Left renal cortex interstitium (tissue), 4 donors: ENCODE results near the gene MYL6. TPM values are rescaled to one million over a fixed set of nuclear protein-coding genes. Genes with fewer than 3 reads are reported as not detected.
"Not testable (repeated sequence)": the region's sequence is repeated elsewhere in the genome, so short reads cannot be mapped to it uniquely, and the experiment has no call there.

ENCODE experiments used
- DNase-seq, 4 donors: peaks; one replicate each; pipeline ENCODE4 v3.0.0-alpha.2; 2013; ENCODE audit warnings: low read depth in 4 of 4, low spot score in 2 of 4, missing footprints in 1 of 4
- polyA plus RNA-seq, 4 donors: library from polyadenylated mRNA; unstranded; fragments of 120-200 nt; gene quantifications; one replicate each; pipeline ENCODE4 v1.2.1, GENCODE V29; 2013; ENCODE audit not compliant: insufficient read length in 4 of 4

Gene MYL6
- polyA plus RNA-seq, 4 donors: 1,610 to 2,370 (median 1,767) TPM

DNA sequence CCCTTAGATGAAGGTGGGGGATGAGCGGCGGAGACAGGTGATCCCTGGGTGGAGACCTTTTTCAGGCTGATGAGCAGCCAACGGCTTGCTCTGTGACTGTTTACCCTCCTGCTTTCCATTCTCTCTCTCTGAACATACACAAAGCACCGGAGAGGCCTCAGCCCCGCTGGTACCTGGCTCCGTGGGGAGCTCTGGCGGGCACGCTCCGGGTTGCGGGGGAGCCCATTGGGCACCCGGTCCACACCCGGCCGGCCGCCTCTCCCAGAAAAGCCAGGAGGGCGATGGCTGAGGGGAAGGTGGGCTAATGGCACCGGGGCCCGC, 30.6 kb downstream of the MYL6 start:
- DNase-seq: no peak

DNA sequence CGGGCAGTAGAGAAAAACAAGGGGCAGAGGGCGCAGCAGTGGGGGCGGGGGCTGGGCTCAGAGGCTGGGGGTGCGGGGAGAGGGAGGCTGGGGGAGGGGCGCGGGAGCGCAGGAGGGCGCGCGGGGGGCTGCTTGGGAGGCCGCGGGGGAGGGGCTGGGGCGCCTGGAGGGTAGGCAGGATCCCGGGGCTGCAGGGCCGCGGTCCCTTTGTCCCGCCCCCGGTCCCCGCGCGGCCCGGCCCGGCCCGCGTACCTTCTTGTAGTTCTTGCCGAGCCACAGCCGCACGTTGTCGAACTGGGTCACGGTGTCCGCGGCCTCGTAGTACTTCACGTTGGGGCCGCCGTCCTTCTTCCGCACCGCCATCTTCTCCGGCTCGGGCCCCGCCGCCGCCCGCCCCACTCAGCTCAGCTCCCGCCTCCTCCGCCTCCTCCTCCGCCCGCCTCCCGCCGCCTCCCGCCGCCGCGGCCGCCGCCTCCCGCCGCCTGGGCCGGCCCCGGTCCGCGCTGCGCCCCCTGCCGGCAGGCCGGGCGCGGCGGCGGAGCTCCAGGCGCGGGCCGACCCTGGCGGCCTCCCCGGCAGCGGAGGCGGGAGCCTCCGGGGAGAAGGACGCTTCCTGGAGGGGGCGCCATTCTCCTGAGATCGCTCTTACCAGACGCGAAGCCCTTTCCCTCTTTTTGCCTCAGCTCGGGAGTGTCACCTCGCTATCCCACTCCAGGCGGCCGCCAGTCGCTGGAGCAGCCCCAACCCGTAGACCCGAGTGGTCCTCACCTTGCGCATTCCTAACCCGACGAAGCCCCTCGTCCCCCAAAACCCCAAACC, 31.1 kb downstream of the MYL6 start, which contains the start of gene SMARCC2:
Gene SMARCC2, minus strand, starts transcription at position 385 of the 819 bp plus-strand sequence. Its CDS starts 22 bp downstream, at position 363.
- peak; percentile 56 to 82 (median 70) for DNase-seq

DNA sequence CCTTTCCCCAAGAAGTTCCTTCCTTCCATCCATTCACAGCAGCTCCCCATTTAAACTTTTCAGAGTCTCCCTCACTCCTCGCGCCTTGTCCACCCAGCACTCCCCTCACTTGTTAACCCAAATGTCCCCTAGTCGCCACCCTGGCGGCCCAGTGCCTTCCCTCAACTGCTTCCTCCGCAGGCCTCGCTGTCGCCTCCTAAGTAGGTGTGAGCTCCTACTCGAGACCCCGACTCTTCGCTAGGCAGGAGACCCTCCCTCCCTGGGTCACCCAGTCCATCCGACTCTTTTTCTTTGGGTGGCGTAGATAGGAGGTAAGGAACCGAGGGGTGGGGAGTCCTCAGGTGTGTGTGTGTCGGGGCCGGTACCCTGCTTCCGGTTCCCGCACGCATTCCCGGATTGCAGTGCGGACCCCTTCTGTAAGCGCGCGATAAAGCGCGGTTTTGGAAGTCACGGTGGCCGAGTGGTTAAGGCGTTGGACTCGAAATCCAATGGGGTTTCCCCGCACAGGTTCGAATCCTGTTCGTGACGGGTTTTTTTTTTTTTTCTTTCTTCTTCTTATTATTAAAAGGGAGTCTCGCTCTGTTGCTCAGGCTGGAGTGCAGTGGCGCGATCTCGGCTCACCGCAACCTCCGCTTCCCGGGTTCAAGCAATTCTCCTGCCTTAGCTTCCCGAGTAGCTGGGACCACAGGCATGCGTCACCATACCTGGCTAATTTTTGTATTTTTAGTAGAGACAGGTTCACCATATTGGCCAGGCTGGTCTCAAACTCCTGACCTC, 31.9 kb downstream of the MYL6 start:
- DNase-seq: peak; percentile 86 to 93 (median 90)

DNA sequence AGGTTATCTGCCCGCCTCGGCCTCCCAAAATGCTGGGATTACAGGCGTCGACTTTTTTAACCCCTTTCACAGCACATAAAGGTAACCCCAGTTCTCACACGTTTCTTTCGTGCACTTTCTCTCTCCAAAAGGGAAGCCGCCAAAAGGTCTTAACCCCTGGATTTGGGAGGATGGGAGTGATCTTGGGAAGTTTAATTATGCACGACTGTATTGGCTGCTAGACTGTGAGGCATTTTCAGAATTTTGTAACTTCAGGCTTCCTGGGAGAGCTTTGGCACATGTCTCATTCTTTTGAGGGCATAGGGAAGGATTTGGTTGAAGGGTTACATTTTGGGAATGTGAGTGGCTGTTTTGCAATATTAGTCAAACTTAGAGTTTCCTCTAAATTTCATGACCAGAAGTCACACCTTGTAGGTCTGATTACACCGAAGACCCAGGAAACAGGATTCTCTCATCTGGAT, 32.6 kb downstream of the MYL6 start:
- DNase-seq: no peak

DNA sequence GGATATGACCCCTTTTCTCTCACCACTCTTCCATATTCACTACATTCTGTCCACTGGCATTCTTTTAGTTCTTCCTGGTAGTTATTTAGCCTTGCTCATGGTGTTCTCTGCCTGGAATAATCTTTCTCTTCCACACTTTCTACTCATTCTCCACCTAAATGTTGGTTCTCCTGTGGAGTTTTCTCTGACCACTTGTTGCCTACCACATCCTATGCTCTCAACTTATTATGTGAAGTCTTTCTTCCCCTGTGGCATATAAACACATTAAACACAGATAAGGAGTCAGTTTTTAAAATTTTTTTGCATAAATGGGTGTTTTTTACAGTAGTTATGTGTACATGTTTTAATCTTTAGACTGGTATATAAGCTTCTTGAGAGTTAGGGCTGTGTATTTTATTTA, 34.4 kb downstream of the MYL6 start:
- DNase-seq: no peak

DNA sequence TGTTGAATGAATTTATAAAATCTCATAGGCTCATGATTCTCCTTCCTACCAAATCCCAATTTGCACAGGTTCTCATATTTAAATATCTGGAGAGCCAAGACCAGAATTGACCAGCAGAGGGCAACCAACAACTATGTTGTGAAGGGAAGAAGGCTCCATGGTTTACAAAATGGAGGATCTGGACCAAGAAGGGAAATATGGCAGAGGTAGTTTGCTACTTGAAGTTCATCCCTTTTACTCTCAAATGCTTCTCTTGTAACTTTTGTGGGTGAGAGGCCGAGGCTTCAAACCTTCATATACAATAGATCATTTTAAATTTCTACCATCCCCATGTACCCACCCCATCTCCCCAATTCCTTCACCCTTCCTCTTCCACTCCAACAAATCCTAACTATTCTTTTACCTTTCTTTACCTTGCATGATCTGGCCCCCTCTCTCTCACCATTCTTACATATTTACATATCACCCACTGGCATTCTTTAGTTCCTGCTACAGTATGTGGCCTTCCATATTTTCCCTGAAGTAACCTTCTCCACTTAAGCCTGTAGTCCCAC, 34.9 kb downstream of the MYL6 start:
- DNase-seq: peak in 3 of 4 donors; percentile 56 to 84 (median 65)

DNA sequence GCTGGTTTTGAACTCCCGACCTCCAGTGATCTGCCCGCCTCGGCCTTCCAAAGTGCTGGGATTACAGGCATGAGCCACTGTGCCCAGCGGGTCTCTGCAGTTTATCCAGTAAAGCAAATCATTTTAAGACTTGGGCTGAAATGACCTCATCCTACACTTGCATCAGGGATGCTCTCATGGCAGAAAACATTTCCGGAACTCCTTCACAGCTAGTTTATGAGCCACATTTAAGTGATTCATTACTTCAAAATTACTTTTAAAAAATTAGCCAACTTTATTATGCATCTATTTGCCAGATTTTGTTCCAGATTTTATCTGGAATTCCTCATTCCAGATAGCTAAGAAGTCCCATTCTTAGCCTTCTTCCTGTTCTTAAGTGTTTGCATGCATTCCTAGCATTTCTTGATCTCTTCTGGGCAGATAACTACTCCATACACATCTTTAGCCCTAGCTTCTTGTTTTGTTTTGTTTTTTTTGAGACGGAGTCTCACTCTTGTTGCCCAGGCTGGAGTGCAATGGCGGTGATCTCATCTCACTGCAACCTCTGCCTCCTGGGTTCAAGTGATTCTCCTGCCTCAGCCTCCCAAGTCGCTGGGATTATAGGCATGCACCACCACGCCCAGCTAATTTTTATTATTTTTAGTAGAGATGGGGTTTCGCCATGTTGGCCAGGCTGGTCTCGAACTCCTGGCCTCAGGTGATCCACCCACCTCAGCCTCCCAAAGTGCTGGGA, 38.8 kb downstream of the MYL6 start:
- not testable (repeated sequence) for DNase-seq

DNA sequence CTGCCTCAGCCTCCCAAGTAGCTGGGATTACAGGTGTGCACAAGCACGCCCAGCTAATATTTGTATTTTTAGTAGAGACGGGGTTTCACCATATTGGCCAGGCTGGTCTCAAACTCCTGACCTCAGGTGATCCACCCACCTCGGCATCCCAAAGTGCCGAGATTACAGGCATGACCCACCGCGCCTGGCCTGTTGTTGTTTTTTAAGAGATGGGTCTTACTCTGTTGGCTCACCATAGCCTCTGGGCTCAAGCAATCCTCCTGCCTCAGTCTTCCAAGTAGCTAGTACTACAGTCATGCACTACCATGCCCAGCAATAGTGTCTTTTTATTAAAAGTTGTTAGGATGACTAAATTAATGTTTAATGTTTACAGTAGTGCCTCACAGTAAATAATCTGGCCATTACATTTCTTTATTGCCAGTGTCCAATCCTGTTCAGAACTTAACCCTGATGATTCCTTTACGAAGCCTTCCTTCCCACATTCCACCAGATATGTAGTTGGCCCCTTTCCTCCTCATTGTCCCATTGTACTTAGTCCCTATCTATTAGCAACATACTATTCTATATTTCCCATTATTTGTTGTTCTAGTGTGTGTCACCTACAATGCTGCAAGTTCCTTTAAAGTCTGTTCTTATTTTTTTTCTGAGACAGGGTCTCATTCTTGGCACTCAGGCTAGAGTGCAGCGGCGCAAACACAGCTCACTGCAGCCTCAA, 39.9 kb downstream of the MYL6 start:
- DNase-seq: no peak

DNA sequence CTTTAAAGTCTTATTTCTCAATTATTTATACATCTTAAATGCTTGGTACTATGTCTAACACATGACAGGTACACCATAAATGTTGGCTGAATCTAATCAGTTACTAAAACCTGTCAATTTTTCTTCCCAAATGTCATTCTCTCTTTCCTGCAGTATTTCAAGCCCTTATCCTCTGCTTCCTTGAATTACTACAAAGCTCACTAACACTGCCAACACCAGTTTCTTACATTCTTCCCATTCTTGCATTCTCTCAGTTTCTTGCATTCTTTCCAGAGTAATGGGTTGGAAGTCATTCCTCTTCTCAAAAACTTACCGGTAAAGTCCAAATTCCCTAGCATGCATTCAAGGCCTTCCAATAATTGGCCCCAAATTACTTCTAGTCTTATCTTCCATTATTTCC, 40.7 kb downstream of the MYL6 start:
- no peak for DNase-seq

DNA sequence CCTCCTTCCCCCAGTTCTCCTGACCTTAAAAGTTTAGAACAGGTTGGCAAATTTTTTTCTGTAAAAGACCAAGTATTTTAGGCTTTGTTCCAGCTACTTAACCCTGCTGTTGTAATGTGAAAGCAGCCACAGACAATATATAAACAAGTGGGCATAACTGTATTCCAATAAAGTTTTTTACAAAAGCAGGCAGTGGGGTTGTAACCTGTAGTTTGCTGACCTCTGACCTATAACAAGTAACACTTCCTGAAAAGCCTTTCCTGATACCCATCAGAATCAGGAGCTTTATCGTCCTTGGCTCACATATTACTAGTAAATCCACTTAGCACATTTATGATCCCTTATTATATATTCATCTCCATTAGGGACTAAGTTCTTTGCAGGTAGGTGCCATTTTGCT, 44.2 kb downstream of the MYL6 start:
- DNase-seq: no peak

DNA sequence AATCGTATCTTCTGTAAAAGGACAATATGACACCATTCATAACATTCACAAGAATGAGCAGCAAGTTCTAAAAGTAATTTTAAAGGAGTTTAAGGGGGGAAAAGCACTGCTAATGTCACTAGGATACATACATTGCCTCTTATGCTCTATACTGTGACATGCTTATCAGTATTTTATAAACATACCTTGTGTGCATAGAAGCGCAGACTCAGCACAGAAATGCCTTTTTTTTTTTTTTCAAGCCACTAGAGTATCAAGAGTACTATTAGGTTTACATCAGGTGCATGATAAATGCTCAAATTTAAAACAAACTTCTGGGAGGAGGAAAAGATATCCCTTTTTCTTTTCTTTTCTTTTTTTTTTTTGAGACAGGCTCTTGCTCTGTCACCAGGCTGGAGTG, 44.7 kb downstream of the MYL6 start:
- DNase-seq: no peak

DNA sequence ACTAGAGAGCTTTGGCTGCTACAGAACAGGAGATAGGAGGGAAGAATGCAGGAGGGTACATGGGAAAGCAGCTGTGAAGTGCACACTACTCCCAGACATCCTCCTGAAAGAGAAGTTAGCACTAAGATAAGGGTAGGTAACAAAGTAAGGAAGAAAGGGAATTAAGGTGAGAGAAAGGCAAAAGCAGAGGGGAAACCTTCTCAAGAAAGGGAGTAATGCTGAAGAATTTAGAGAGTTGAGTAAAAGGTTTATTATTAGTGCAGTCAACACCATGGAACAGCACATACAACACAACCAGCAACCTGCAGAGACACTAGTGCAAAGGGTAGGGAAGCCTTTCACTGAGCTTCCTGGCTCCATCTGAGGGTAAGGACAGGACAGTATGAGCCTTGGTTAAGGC, 46.1 kb downstream of the MYL6 start:
- DNase-seq: no peak

DNA sequence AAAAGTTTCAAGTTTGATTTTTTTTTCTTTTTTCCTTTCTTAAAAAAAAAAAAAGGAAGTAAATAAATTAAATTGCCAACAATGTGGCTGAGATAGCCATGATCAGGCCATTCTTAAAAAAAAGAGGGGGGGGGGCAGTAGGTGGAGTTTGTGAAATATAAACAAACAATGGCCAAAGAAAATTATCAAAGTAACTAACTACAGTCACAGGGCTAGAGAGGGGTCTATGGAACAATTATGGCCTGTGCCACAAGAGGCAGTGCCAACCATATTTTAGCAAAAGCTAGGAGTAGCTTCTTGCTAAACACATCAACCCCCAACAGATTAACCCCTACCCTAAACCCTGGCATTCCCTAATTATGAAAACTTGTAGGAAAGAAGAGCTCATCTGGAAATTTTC, 47.3 kb downstream of the MYL6 start:
- DNase-seq: no peak

DNA sequence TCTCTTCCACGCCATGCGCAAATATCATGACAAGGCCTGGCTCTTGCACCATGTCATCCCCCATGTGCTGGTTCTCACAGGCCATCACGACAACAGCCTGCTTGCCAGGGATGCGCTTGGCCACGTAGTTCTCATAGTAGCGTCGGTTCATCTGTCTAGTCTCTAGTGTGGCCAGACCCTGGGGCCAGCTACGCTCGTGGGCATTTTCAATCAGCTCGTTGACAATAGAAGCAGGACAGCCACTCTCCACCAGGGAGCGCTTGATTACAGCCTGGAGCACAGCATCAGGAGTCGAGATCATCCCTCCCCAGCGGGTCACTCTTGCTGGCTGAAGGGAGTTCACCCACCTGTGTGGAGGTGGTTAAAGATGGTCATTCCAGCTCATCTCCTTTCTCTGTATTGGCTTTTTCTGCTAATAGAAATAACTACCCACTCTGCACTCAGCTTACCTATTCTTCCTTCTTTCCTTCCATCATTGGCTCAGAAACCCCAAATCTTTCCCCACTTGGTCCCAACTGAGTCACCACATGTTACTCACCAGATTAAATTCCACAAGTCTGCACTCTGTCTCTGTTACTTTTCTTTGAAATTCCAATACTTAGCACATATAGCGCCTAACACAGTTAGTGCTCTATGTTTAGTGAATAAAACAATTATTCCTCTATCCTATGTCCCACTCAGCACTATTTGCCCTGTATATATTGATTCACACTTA, 48.5 kb downstream of the MYL6 start:
- DNase-seq: no peak

DNA sequence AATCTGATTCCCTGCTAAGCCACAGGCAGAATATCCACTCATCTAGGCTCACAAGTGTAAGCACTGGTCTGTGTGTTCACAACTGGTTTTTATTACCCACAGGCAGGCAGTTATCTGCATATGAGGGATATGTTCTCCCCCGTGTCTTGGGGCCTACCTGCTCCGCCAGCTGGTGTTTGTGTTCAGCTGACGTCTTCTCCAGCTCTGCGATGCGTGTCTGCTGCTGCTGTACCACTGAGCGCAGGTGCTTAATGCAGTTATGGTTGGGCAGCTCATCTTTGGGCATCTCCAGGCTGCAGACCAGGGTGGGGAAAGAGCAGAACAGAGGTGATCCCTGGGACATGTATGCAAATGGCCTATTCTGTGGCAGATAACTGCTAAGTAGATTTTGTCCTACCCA, 49.8 kb downstream of the MYL6 start:
- DNase-seq: no peak

Other genes starting within 250 kb of the MYL6 start
- gene PYM1, start 230.5 kb upstream of the MYL6 start, polyA plus RNA-seq: 10 to 100 TPM; 34.9 to 41.9 (median 36.4) TPM
- 10 to 100 TPM; 15.8 to 26.4 (median 21.8) TPM for gene DGKA, start 227.2 kb upstream of the MYL6 start, polyA plus RNA-seq
- gene PMEL, start 192.3 kb upstream of the MYL6 start, polyA plus RNA-seq: 1 to 10 TPM; 3.3 to 4.6 (median 4.2) TPM
- gene CDK2, start 191.5 kb upstream of the MYL6 start, polyA plus RNA-seq: 10 to 100 TPM; 52.0 to 75.1 (median 67.0) TPM
- gene RAB5B, start 184.3 kb upstream of the MYL6 start, polyA plus RNA-seq: 100 to 1,000 TPM; 155 to 162 (median 160) TPM
- gene SUOX, start 161.1 kb upstream of the MYL6 start, polyA plus RNA-seq: 10 to 100 TPM; 40.9 to 57.7 (median 52.6) TPM
- 10 to 100 TPM; 13.9 to 26.8 (median 19.6) TPM for gene IKZF4, start 137.3 kb upstream of the MYL6 start, polyA plus RNA-seq
- 100 to 1,000 TPM; 119 to 541 (median 268) TPM for gene RPS26, start 116.4 kb upstream of the MYL6 start, polyA plus RNA-seq
- 100 to 1,000 TPM in 1 of 4 donors, 10 to 100 TPM in 3; 57.6 to 108 (median 87.7) TPM for gene ERBB3, start 78.2 kb upstream of the MYL6 start, polyA plus RNA-seq
- gene PA2G4, start 53.8 kb upstream of the MYL6 start, polyA plus RNA-seq: 100 to 1,000 TPM; 148 to 165 (median 156) TPM
- gene RPL41, start 41.7 kb upstream of the MYL6 start, polyA plus RNA-seq: 1,000 to 10,000 TPM; 4,437 to 5,971 (median 5,319) TPM
- gene ZC3H10, start 40.1 kb upstream of the MYL6 start, polyA plus RNA-seq: 1 to 10 TPM; 5.8 to 8.4 (median 6.2) TPM
- 10 to 100 TPM; 74.7 to 87.1 (median 75.3) TPM for gene ESYT1, start 30.1 kb upstream of the MYL6 start, polyA plus RNA-seq
- gene MYL6B, start 5.8 kb upstream of the MYL6 start, polyA plus RNA-seq: 100 to 1,000 TPM; 158 to 212 (median 171) TPM
- gene SMARCC2, start 31.1 kb downstream of the MYL6 start, polyA plus RNA-seq: 100 to 1,000 TPM in 3 of 4 donors, 10 to 100 TPM in 1; 97.5 to 151 (median 128) TPM
- 10 to 100 TPM; 44.0 to 46.6 (median 45.4) TPM for gene RNF41, start 63.6 kb downstream of the MYL6 start, polyA plus RNA-seq
- gene NABP2, start 66.0 kb downstream of the MYL6 start, polyA plus RNA-seq: 10 to 100 TPM; 28.6 to 32.9 (median 30.8) TPM
- 10 to 100 TPM; 46.5 to 69.1 (median 59.7) TPM for gene SLC39A5, start 71.7 kb downstream of the MYL6 start, polyA plus RNA-seq
- 10 to 100 TPM; 24.0 to 45.9 (median 31.5) TPM for gene ANKRD52, start 100.0 kb downstream of the MYL6 start, polyA plus RNA-seq
- 10 to 100 TPM; 13.3 to 20.7 (median 19.0) TPM for gene COQ10A, start 108.6 kb downstream of the MYL6 start, polyA plus RNA-seq
- 100 to 1,000 TPM; 169 to 213 (median 200) TPM for gene CS, start 142.0 kb downstream of the MYL6 start, polyA plus RNA-seq
- 100 to 1,000 TPM; 143 to 174 (median 159) TPM for gene CNPY2, start 157.6 kb downstream of the MYL6 start, polyA plus RNA-seq
- 100 to 1,000 TPM in 2 of 4 donors, 10 to 100 TPM in 2; 51.8 to 138 (median 92.9) TPM for gene PAN2, start 175.6 kb downstream of the MYL6 start, polyA plus RNA-seq
- gene IL23A, start 180.5 kb downstream of the MYL6 start, polyA plus RNA-seq: 1 to 10 TPM in 1 of 4 donors, under 1 TPM in 3; 0.59 to 1.2 (median 0.75) TPM
- gene STAT2, start 201.7 kb downstream of the MYL6 start, polyA plus RNA-seq: 100 to 1,000 TPM in 2 of 4 donors, 10 to 100 TPM in 2; 71.1 to 156 (median 114) TPM
- gene APOF, start 204.5 kb downstream of the MYL6 start, polyA plus RNA-seq: under 1 TPM; 0.09 to 0.14 (median 0.12) TPM